Right hindlimb (tissue), 1 donor: ENCODE results near the gene SCARF1.
A peak's percentile ranks its signal among the peaks of the same experiment; 100 is the strongest.

Experiments
- DNase-seq: peaks from one replicate; pipeline ENCODE4 v3.0.0-alpha.2; 2018

Gene SCARF1

DNA sequence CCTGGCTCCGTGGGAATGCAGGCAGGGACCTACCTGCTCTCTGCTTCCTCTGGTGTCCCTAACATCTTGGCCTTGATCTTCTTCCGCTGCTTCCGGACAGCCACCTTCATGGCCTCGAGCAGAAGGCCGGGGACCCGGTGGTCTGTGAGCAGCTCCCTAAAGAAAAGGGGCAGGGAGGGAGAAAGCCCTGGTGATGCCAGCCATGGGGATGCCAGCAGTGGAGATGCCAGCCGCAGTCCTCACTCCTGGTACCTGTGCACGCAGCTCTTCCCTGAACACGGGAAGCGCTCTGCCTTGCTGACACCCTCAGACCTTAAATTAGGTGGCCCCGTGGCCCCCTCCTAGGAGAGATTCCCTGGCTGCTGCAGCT lies 2.3 kb upstream of the SCARF1 start:
- DNase-seq: no peak

DNA sequence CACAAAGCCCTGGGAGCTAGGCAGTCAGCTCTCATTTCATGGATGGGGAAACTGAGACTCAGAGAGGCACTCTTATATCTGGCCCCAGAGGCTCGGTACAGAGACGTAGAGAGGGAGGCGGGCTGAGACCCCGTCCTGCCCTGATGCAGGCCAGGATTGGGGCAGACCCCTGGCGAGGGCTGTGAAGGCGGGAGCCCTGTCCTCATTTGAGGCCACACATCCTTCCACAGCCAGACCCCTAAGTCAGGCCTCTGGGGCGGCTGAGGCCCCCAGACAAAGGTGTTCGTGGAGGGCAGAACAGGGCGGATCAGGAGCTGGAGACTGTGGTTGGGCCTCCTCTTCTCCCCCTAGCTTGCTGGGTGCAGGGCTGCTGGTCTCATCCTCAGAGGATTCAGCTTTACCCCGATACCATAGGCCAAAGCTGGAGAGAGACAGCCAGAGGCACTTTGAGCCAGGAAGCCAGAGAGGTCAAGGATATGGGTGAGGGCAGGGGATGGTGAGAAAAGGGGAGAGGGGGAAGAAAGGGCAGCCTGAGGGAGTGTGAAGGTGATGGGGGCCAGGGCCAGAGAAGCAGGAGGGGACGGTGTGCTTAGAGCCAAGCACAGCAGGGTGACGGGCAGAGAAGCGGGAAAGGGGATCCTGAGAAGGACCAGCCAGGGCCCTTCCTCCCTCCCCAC lies 805 bp upstream of the SCARF1 start:
- DNase-seq: no peak

DNA sequence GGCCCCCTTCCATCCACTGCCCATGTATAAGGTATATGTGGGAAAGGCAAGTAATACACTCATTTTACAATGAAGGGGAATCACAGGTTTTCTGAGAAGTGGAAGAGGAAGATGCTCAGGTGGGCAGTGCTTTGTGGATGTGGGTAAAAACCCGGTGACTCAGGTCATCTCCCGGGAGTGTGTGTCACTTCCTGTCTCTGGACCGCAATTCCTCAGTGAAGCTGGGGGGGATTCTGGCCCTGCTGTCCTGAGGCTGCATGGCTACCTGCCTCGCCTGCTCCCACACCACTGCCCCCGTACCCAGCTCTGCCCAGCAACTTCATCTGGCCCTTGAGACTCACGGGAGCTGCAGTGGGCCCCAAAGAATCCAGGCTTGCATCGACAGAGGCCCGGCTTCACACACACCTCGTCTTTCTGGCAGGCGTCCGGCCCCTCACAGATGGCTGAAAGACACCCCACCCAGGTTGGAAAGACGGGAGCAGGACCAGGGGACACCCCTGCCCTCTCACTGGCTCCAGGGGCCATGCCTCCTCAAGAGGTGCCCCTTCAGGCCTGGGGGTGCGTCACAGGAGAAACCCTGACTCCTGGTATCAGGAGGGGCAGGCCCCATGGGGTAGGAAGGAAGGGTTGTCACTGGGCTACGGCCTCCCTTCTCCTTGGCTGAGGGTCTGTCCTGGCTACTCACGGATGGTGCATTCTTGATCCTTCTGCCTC lies 882 bp downstream of the SCARF1 start:
- no peak for DNase-seq

GRCh38 chr17:1643999-1644492 lies 1.5 kb downstream of the SCARF1 start:
- no peak for DNase-seq

- peak; percentile 43 for DNase-seq
Observed at GRCh38 chr17:1643293-1643998, 2.1 kb downstream of the SCARF1 start.

- no peak for DNase-seq
Observed at GRCh38 chr17:1641065-1641403, 4.5 kb downstream of the SCARF1 start.

DNA sequence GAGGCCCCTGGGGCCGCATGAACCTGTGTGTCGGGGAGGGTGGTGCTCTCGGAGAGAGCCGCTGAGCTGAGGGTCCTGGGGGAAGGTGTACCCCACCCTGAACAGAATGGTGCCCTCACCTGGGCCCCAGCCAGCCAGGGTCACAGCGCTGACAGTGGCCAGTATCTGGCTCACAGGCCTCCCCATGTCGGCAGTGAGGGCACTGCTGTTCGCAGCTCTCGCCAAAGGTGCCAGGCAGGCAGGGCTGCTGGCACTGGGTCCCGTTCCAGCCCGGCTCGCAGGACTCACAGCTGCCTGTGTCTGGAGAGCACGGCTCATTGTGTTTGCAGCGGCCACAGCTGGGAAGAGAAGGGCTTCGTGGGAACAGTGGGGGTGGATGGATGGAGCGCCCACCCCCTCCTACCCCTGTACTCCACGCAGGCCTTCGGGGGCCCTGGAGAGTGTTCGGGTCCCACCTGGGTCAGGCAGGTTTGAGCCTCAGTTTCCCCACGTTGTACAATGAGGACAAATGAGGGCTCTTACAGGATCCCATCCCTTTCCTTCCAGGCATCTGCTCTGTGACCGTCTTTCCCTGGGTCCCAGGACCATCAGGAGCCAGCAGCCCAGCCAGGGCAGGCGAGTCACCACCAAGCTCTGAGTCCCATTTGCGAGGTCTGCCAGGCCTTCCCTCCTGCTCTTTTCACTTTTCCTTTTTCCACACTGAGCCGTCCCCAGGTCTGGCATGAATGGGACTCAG lies 5.0 kb downstream of the SCARF1 start:
- peak; percentile 44 for DNase-seq

DNA sequence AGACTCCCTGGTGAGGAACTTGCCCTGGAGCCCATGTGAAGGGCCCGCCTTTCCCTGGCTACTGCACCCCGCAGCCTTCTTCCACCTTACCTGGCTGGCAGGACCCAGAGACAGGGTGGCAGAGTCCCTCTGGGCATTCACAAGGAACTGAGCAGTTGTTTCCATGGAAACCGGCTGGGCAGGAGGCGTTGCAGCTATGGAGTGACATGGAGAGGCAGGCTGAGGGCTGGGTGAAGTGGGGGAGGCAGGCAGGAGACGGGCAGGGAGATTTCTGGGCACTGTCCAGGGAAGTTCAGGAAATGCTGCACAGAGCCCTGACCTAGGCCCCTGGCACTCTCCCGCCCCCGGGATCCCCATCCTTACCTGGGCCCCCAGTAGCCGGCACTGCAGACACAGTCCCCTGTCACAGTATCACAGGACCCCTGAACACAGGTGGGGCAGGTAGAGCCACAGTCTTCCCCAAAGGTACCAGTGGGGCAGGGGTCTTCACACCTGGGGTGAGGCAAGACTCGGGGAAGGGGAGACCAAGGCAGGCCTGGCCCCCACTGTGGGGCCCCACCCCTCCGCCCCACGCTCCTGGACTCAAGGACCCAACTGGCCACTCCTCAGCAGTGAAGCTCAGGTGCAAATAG lies 5.9 kb downstream of the SCARF1 start:
- DNase-seq: no peak

- no peak for DNase-seq
Observed at GRCh38 chr17:1638624-1639300, 6.8 kb downstream of the SCARF1 start.

DNA sequence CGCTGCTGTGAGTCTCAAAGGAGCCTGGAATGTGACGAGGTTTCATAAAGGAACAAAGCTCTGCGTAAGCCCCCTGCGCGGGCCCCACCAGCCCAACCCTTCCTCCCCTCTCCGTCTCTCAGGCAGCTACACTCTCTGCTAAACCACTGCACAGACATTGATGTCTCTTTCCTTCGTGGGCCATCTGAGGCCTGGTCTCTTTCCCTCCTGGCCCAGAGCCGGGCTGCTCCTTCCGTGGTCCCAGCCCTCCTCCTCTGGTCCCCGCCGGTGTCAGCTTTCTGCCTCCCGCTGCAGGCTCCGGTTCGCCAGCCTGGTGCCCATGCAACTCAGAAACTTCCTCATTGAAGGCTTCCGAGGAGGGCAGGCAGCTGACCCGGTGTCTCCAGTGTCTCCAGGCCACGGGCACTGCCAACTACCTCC lies 7.4 kb downstream of the SCARF1 start:
- peak; percentile 60 for DNase-seq

DNA sequence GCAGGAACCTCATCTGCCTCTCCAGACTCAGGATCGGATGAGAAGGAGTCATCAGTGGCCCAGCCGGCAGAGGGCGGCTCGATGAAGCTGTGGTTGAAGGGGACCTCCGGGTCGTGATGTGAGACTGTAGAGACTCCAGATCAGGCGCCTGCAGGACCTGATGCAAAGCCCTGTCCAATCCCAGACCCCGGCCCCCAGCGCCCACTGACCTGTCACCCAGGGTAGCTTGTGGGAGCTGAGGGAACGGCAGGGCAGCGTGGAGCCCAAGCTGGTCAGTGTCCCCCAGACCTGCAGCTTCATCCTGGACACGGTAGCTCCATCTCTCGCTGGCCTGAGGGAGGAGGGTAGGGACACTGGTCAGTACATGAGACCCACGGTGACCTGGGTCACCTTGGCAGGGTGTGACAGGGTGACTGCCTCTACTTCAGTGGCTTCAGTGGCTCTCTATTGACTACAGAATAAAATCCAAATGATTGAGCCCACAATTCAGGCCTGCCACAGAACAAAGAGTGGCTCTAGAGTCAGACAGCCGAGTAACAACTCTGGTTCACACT lies 8.7 kb downstream of the SCARF1 start:
- DNase-seq: no peak

- no peak for DNase-seq
Observed at GRCh38 chr17:1635675-1636465, 9.7 kb downstream of the SCARF1 start.

DNA sequence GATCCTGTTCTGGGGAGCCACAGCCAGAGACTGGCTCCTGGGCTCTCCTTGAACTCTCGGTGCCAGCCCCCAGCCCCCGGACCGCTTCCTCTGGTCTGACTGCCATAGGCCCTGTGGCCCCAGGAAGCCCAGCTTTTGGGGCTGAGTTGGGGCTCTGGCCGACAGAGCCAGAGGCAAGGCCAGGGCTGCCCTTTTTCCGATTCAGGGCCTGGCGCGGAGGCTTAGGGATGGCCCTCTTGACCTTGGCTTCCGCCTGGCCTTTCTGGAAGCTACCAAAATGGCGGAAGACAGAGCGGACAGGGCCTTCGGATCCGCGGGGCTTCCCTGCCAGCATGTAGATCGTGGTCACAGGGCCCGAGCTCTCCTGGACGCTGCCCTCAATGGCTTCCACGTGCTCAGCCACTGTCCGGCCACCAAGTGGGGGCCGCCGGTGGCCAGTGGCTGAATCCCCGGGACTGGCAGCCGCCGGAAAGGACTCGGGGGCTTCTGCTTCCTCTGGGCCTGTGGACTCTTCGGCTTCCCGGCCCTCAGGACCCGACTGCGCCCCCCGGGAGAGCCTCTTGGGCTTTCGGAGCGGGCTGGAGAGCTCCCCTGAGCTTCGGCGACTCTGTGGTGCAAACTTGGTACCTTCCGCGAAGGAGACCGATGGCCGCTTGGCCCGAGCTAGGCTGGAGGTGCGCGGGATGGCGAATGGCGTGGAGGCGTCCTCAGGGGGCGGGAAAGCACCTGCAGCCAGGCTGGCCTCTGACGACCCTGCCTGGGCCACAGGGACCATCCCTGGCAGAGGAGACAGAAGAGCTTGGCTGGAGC lies 10.5 kb downstream of the SCARF1 start:
- DNase-seq: no peak

DNA sequence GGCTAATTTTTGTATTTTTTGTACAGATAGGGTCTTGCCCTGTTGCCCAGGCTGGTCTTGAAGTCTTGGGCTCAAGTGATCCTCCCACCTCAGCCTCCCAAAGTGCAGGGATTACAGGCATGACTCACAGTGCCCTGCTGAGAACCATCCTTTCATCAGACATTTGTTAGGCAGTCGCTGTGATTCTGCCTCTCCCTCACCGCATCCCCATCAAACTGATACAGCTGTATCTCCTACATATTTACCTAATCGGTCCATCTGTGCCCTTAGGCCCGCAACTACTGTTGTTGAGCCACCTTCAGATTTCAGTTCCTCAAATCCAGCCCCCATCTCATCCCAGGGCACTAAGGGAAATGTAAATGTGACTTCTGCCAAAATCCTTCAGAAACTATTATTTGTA lies 14.9 kb downstream of the SCARF1 start:
- no peak for DNase-seq

GRCh38 chr17:1629504-1630310 lies 15.8 kb downstream of the SCARF1 start:
- peak; percentile 39 for DNase-seq

GRCh38 chr17:1628856-1629503 lies 16.6 kb downstream of the SCARF1 start:
- peak; percentile 96 for DNase-seq

- DNase-seq: peak; percentile 87
Observed at GRCh38 chr17:1627982-1628855, 17.3 kb downstream of the SCARF1 start, which contains the start of gene SLC43A2. SLC43A2 (minus strand) TSS chr17:1628834; CDS start chr17:1627874, 960 bp downstream.
